ENCODE data around the gene FITM2.
"Not testable (repeated sequence)": the region's sequence is repeated elsewhere in the genome, so short reads cannot be mapped to it uniquely, and the experiment has no call there.

The FITM2 gene

GRCh38 chr20:44310664-44311639 is at the start of gene FITM2:
TSS of gene FITM2 (minus strand) at chr20:44311202. CDS start at chr20:44311148, 54 bp downstream.
- H3K27ac Mint-ChIP-seq (ENCODE audit: low read depth) = peak within 1 kb of the TSS; percentile 90

GRCh38 chr20:44360221-44360620 is 49.2 kb upstream of the FITM2 start:
- Mint-ChIP-seq H3K36me3 (ENCODE audit: insufficient read depth) (no peaks in the 10 kb centered on the region), H3K4me3 (no peak overlapping the region), H3K27me3 (peaks cover 5% of the 10 kb centered on the region), H3K27ac (ENCODE audit: low read depth) (no peak overlapping the region), H3K9me3 (no peaks in the 10 kb centered on the region), H3K4me1 (no peaks in the 10 kb centered on the region)
- no peak for DNase-seq (ENCODE audit: low spot score in 2 of 2)
- ATAC-seq (replicated peaks; ENCODE audit: extremely low read depth, poor library complexity, severe bottlenecking) = no peak

More at GRCh38 chr20:44310664-44311639, at the start of gene FITM2:
- ATAC-seq (replicated peaks; ENCODE audit: extremely low read depth, poor library complexity, severe bottlenecking) (peak; percentile 92), DNase-seq (ENCODE audit: low spot score in 2 of 2) (peak; percentile 94 to 95)
- H3K9me3 Mint-ChIP-seq = no peaks in the 10 kb centered on the region
- H3K4me3 Mint-ChIP-seq = peak within 1 kb of the TSS; percentile 87
- peaks cover 15% of the 10 kb centered on the region for H3K36me3 Mint-ChIP-seq (ENCODE audit: insufficient read depth)
- H3K4me1 Mint-ChIP-seq = peaks cover 29% of the 10 kb centered on the region
- H3K27me3 Mint-ChIP-seq = no peaks in the 10 kb centered on the region

- Mint-ChIP-seq H3K4me3 (no peak overlapping the region), H3K27me3 (peaks cover 18% of the 10 kb centered on the region), H3K4me1 (no peaks in the 10 kb centered on the region), H3K9me3 (no peaks in the 10 kb centered on the region), H3K27ac (ENCODE audit: low read depth) (no peak overlapping the region), H3K36me3 (ENCODE audit: insufficient read depth) (no peaks in the 10 kb centered on the region)
- no peak for DNase-seq (ENCODE audit: low spot score in 2 of 2)
- ATAC-seq (replicated peaks; ENCODE audit: extremely low read depth, poor library complexity, severe bottlenecking) = no peak
Observed at GRCh38 chr20:44358776-44359175, 47.8 kb upstream of the FITM2 start.

- ATAC-seq (replicated peaks; ENCODE audit: extremely low read depth, poor library complexity, severe bottlenecking) = no peak
- H3K27me3 Mint-ChIP-seq = peaks cover 20% of the 10 kb centered on the region
- no peaks in the 10 kb centered on the region for H3K4me1 Mint-ChIP-seq
- no peak overlapping the region for H3K4me3 Mint-ChIP-seq
- no peak for DNase-seq (ENCODE audit: low spot score in 2 of 2)
- H3K36me3 Mint-ChIP-seq (ENCODE audit: insufficient read depth) = no peaks in the 10 kb centered on the region
- H3K27ac Mint-ChIP-seq (ENCODE audit: low read depth) = no peak overlapping the region
- no peaks in the 10 kb centered on the region for H3K9me3 Mint-ChIP-seq
Observed at GRCh38 chr20:44357555-44358125, 46.6 kb upstream of the FITM2 start.

- no peak overlapping the region for H3K27ac Mint-ChIP-seq (ENCODE audit: low read depth)
- H3K4me3 Mint-ChIP-seq = no peak overlapping the region
- no peaks in the 10 kb centered on the region for H3K4me1 Mint-ChIP-seq
- ATAC-seq (replicated peaks; ENCODE audit: extremely low read depth, poor library complexity, severe bottlenecking) (no peak), DNase-seq (ENCODE audit: low spot score in 2 of 2) (no peak)
- H3K36me3 Mint-ChIP-seq (ENCODE audit: insufficient read depth) = no peaks in the 10 kb centered on the region
- peaks cover 26% of the 10 kb centered on the region for H3K27me3 Mint-ChIP-seq
- H3K9me3 Mint-ChIP-seq = no peaks in the 10 kb centered on the region
Observed at GRCh38 chr20:44357020-44357419, 46.0 kb upstream of the FITM2 start.

GRCh38 chr20:44356353-44356723 is 45.3 kb upstream of the FITM2 start:
- DNase-seq (ENCODE audit: low spot score in 2 of 2) (no peak), ATAC-seq (replicated peaks; ENCODE audit: extremely low read depth, poor library complexity, severe bottlenecking) (no peak)
- H3K27me3 Mint-ChIP-seq = peaks cover 28% of the 10 kb centered on the region
- H3K4me3 Mint-ChIP-seq = no peak overlapping the region
- no peaks in the 10 kb centered on the region for H3K9me3 Mint-ChIP-seq
- no peak overlapping the region for H3K27ac Mint-ChIP-seq (ENCODE audit: low read depth)
- H3K4me1 Mint-ChIP-seq = no peaks in the 10 kb centered on the region
- no peaks in the 10 kb centered on the region for H3K36me3 Mint-ChIP-seq (ENCODE audit: insufficient read depth)

GRCh38 chr20:44355498-44356352 is 44.7 kb upstream of the FITM2 start, which contains the start of gene HNF4A:
TSS of gene HNF4A (plus strand) at chr20:44355699. CDS start at chr20:44355805, 106 bp downstream.
- ATAC-seq (replicated peaks; ENCODE audit: extremely low read depth, poor library complexity, severe bottlenecking) (no peak), DNase-seq (ENCODE audit: low spot score in 2 of 2) (no peak)
- H3K9me3 Mint-ChIP-seq = no peaks in the 10 kb centered on the region
- H3K27me3 Mint-ChIP-seq = peaks cover 28% of the 10 kb centered on the region
- H3K27ac Mint-ChIP-seq (ENCODE audit: low read depth) = no peak within 1 kb of the TSS
- H3K4me1 Mint-ChIP-seq = no peaks in the 10 kb centered on the region
- no peaks in the 10 kb centered on the region for H3K36me3 Mint-ChIP-seq (ENCODE audit: insufficient read depth)
- no peak within 1 kb of the TSS for H3K4me3 Mint-ChIP-seq

- H3K36me3 Mint-ChIP-seq (ENCODE audit: insufficient read depth) = no peaks in the 10 kb centered on the region
- ATAC-seq (replicated peaks; ENCODE audit: extremely low read depth, poor library complexity, severe bottlenecking) = no peak
- H3K4me1 Mint-ChIP-seq = no peaks in the 10 kb centered on the region
- H3K4me3 Mint-ChIP-seq = no peak overlapping the region
- DNase-seq (ENCODE audit: low spot score in 2 of 2) = no peak
- H3K27me3 Mint-ChIP-seq = peaks cover 30% of the 10 kb centered on the region
- H3K9me3 Mint-ChIP-seq = no peaks in the 10 kb centered on the region
- H3K27ac Mint-ChIP-seq (ENCODE audit: low read depth) = no peak overlapping the region
Observed at GRCh38 chr20:44354979-44355497, 44.0 kb upstream of the FITM2 start.

GRCh38 chr20:44350567-44350966 is 39.6 kb upstream of the FITM2 start:
- ATAC-seq (replicated peaks; ENCODE audit: extremely low read depth, poor library complexity, severe bottlenecking) = no peak
- H3K4me3 Mint-ChIP-seq = no peak overlapping the region

GRCh38 chr20:44349349-44349748 is 38.3 kb upstream of the FITM2 start:
- H3K9me3 Mint-ChIP-seq = no peaks in the 10 kb centered on the region
- H3K27me3 Mint-ChIP-seq = peaks cover 27% of the 10 kb centered on the region
- no peak overlapping the region for H3K27ac Mint-ChIP-seq (ENCODE audit: low read depth)
- DNase-seq (ENCODE audit: low spot score in 2 of 2) (no peak), ATAC-seq (replicated peaks; ENCODE audit: extremely low read depth, poor library complexity, severe bottlenecking) (no peak)
- peaks cover 1% of the 10 kb centered on the region for H3K36me3 Mint-ChIP-seq (ENCODE audit: insufficient read depth)
- no peaks in the 10 kb centered on the region for H3K4me1 Mint-ChIP-seq
- H3K4me3 Mint-ChIP-seq = no peak overlapping the region

More at GRCh38 chr20:44350567-44350966, 39.6 kb upstream of the FITM2 start:
- Mint-ChIP-seq H3K36me3 (ENCODE audit: insufficient read depth) (no peaks in the 10 kb centered on the region), H3K27ac (ENCODE audit: low read depth) (no peak overlapping the region), H3K9me3 (no peaks in the 10 kb centered on the region), H3K27me3 (peaks cover 39% of the 10 kb centered on the region), H3K4me1 (no peaks in the 10 kb centered on the region)
- no peak for DNase-seq (ENCODE audit: low spot score in 2 of 2)

- H3K9me3 Mint-ChIP-seq = no peaks in the 10 kb centered on the region
- peaks cover 1% of the 10 kb centered on the region for H3K36me3 Mint-ChIP-seq (ENCODE audit: insufficient read depth)
- H3K27ac Mint-ChIP-seq (ENCODE audit: low read depth) = no peak overlapping the region
- DNase-seq (ENCODE audit: low spot score in 2 of 2) = no peak
- no peaks in the 10 kb centered on the region for H3K4me1 Mint-ChIP-seq
- no peak for ATAC-seq (replicated peaks; ENCODE audit: extremely low read depth, poor library complexity, severe bottlenecking)
- H3K4me3 Mint-ChIP-seq = no peak overlapping the region
- peaks cover 22% of the 10 kb centered on the region for H3K27me3 Mint-ChIP-seq
Observed at GRCh38 chr20:44348168-44348659, 37.2 kb upstream of the FITM2 start.

GRCh38 chr20:44345941-44346340 is 34.9 kb upstream of the FITM2 start:
- not testable (repeated sequence) for H3K9me3 Mint-ChIP-seq; DNase-seq (ENCODE audit: low spot score in 2 of 2); H3K27ac Mint-ChIP-seq (ENCODE audit: low read depth); H3K4me1 Mint-ChIP-seq; H3K36me3 Mint-ChIP-seq (ENCODE audit: insufficient read depth); ATAC-seq (replicated peaks; ENCODE audit: extremely low read depth, poor library complexity, severe bottlenecking); H3K4me3 Mint-ChIP-seq
- peaks cover 12% of the 10 kb centered on the region for H3K27me3 Mint-ChIP-seq

Data from central memory CD8-positive, alpha-beta T cell (primary cell).